Sigmoid colon (tissue), 7 donors: ENCODE measurements around the gene GLIS2. TPM values are rescaled to one million over a fixed set of nuclear protein-coding genes. Genes with fewer than 3 reads are reported as not detected.

Source experiments
- DNase-seq: peaks from one replicate; pipeline ENCODE4 v3.0.0-alpha.2; 2019
- H3K27ac ChIP-seq, 4 donors: fragments of 200-600 bp; sonication (generic); one replicate each; pipeline ENCODE4 v1.5.1; 2016 to 2019; ENCODE audit warnings: mild to moderate bottlenecking in 1 of 4
- H3K27me3 ChIP-seq, 3 donors: fragments of 200-600 bp; sonication (generic); one replicate each; pipeline ENCODE4 v1.5.1; 2019; ENCODE audit warnings: mild to moderate bottlenecking in 1 of 3
- H3K36me3 ChIP-seq, 4 donors: fragments of 200-600 bp; sonication (generic); one replicate each; pipeline ENCODE4 v1.5.1; 2016 to 2019
- H3K4me1 ChIP-seq, 4 donors: fragments of 200-600 bp; sonication (generic); one replicate each; pipeline ENCODE4 v1.5.1; 2017 to 2019
- H3K4me3 ChIP-seq, 4 donors: fragments of 200-600 bp; sonication (generic); one replicate each; pipeline ENCODE4 v1.5.1; 2017 to 2019; ENCODE audit warnings: mild to moderate bottlenecking in 2 of 4, moderate library complexity in 1 of 4
- H3K9me3 ChIP-seq, 4 donors: fragments of 200-600 bp in 3 of 4; sonication (generic) in 3 of 4; one replicate each; pipeline versions ENCODE4 v1.5.1 to v1.6.1; 2013 to 2019
- CTCF ChIP-seq, 4 experiments: fragments of 450-650 bp in 3 of 4; fragments of 200-600 bp in 1 of 4; IDR thresholded peaks; one replicate each; pipeline ENCODE4 v1.5.1; 2016 to 2019; ENCODE audit warnings: antibody characterized with exemption in 4 of 4, mild to moderate bottlenecking in 3 of 4, moderate library complexity in 2 of 4
- EP300 ChIP-seq, 4 donors: sonication (generic); formaldehyde crosslinking; IDR thresholded peaks; one replicate each; pipeline ENCODE4 v1.6.1; 2017; ENCODE audit warnings: antibody characterized with exemption in 4 of 4
- POLR2A ChIP-seq, 2 donors: fragments of 450-650 bp; IDR thresholded peaks; one replicate each; pipeline ENCODE4 v1.6.1; 2016; ENCODE audit warnings: antibody characterized with exemption in 2 of 2, mild to moderate bottlenecking in 2 of 2, moderate library complexity in 2 of 2
- POLR2AphosphoS5 ChIP-seq, 4 donors: sonication (generic); formaldehyde crosslinking; IDR thresholded peaks; one replicate each; pipeline ENCODE4 v1.6.1; 2017; ENCODE audit warnings: antibody characterized with exemption in 4 of 4
- WGBS, 2 donors: extraction: QIAGEN DNeasy Blood & Tissue Kit; methylation state at CpG; one replicate each; pipeline ENCODE4 v1.1.7; 2013; 5-methylcytosine and 5-hydroxymethylcytosine counted together
- intact Hi-C: fragments of 100-400 bp; cut with DNase I; formaldehyde crosslinking; loops from one replicate; pipeline ENCODE4 v1.15.1; 2023
- polyA plus RNA-seq, 3 donors: library from polyadenylated mRNA; stranded (reverse); fragments of 200-250 nt; gene quantifications; one replicate each; pipeline ENCODE4 v1.2.3, GENCODE V29; 2013
- total RNA-seq, 4 donors: library from RNA; depleted of rRNA; stranded (reverse); fragments of >200 nt; gene quantifications; one replicate each; pipeline ENCODE4 v1.1.0, GENCODE V29; 2016
- donor health status: healthy with polysubstance abuse.
- donor health status: Bipolar disorder and iron deficiency.
- donor health status: healthy.

GLIS2 gene
- total and polyA plus RNA-seq, 7 donors = 0.69 to 11.9 (median 5.4) TPM

- Histone ChIP-seq H3K27ac (no peak overlapping the region), H3K9me3 (no peaks in the 10 kb centered on the region), H3K4me3 (no peak overlapping the region), H3K27me3 (no peaks in the 10 kb centered on the region), H3K4me1 (peaks cover 0 to 4% (median 0%) of the 10 kb centered on the region in 4 donors), H3K36me3 (peaks cover 0 to 59% (median 21%) of the 10 kb centered on the region in 4 donors)
- 88 to 91% methylated on average over 19 of the region's 19 CpGs for WGBS, 2 donors
- DNase-seq = no peak
- no peak for TF ChIP-seq EP300 (IDR thresholded peaks at IDR 0.05)
- no peak for TF ChIP-seq CTCF (IDR thresholded peaks at IDR 0.05)
- no peak for TF ChIP-seq POLR2AphosphoS5 (IDR thresholded peaks at IDR 0.05)
- no peak for TF ChIP-seq POLR2A (IDR thresholded peaks at IDR 0.05)
- intact Hi-C loops = no loop called here
Observed at GRCh38 chr16:4362476-4363135, 46.7 kb downstream of the GLIS2 start.

DNA sequence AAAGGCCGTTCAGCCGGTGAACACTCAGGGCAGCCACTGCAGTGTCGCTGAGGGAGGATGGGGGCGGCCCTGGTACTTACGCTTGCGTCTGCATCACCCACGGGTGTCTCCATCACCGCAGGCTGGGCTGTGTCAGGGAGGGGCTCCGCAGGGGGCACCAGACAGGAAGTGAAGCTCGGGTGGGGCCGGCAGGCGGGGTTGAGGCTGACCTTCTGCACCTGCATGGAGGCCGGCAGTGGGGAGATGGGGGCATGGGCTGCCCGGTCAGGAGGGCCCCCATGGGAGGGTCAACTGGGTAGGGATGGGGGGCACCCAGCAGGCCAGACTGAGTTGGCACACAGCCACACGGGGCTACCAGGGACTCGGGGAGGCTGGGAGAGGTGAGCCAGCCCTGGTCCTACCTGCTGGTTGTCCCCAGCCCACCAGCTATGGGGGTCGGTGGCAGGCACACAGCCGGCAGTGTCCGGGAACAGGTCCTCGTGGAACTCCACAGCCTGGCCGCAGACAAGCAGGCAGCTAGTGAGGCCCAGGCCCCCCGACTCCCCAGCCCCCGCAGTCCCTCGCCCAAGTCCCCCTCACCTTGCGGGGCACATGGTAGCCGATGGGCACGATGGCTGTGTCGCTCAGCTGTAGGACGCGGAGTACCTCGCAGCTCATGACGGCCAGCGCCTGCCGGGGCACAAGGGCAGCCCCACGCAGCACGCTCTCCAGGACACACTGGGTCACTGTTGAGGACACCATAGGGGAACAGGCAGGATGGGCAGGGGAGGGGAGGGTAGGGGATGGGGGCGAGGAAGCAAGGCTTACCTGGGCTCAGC, 48.5 kb downstream of the GLIS2 start:
- TF ChIP-seq POLR2AphosphoS5 (IDR thresholded peaks at IDR 0.05) (no peak), POLR2A (IDR thresholded peaks at IDR 0.05) (no peak), CTCF (IDR thresholded peaks at IDR 0.05) (no peak)
- no peak overlapping the region for H3K27ac ChIP-seq
- DNase-seq = peak; percentile 59
- 88 to 91% methylated on average over 37 of the region's 37 CpGs for WGBS, 2 donors
- intact Hi-C loops = no loop called here
- H3K4me1 ChIP-seq = peaks cover 0 to 1% (median 0%) of the 10 kb centered on the region in 4 donors
- H3K9me3 ChIP-seq = no peaks in the 10 kb centered on the region
- H3K36me3 ChIP-seq = peaks cover 0 to 48% (median 19%) of the 10 kb centered on the region in 4 donors
- no peaks in the 10 kb centered on the region for H3K27me3 ChIP-seq
- no peak overlapping the region for H3K4me3 ChIP-seq

DNA sequence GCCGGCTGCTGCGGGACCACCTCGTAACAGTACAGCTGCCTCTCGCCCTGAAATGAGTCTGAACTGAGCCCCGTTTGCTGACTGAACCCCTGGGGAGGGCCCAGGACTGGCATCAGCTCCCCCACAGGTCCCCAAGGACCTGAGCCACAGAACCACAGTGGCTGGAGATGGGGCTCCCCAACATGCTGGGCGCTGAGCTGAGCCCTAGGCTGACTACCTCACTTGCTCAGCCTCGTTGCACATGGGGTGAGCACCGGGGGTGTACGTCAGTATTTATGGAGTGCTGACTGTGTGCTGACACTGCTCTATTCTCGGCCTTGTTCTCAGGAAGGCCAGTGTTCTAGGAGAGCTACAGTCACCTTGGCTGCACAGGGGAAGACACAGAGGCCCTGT, 49.1 kb downstream of the GLIS2 start:
- TF ChIP-seq CTCF (IDR thresholded peaks at IDR 0.05) (no peak), POLR2AphosphoS5 (IDR thresholded peaks at IDR 0.05) (no peak), POLR2A (IDR thresholded peaks at IDR 0.05) (no peak), EP300 (IDR thresholded peaks at IDR 0.05) (no peak)
- intact Hi-C loops = no loop called here
- no peak for DNase-seq
- Histone ChIP-seq H3K36me3 (peaks cover 0 to 48% (median 19%) of the 10 kb centered on the region in 4 donors), H3K9me3 (no peaks in the 10 kb centered on the region), H3K4me3 (no peak overlapping the region), H3K4me1 (peaks cover 0 to 4% (median 2%) of the 10 kb centered on the region in 4 donors), H3K27me3 (no peaks in the 10 kb centered on the region), H3K27ac (no peak overlapping the region)
- 88 to 93% methylated on average over 10 of the region's 10 CpGs for WGBS, 2 donors

GRCh38 chr16:4365615-4366014, 49.7 kb downstream of the GLIS2 start:
- Histone ChIP-seq H3K36me3 (peaks cover 0 to 44% (median 17%) of the 10 kb centered on the region in 4 donors), H3K4me3 (no peak overlapping the region), H3K27ac (no peak overlapping the region), H3K27me3 (no peaks in the 10 kb centered on the region), H3K9me3 (no peaks in the 10 kb centered on the region), H3K4me1 (peaks cover 0 to 10% (median 4%) of the 10 kb centered on the region in 4 donors)
- no peak for TF ChIP-seq EP300 (IDR thresholded peaks at IDR 0.05)
- TF ChIP-seq CTCF (IDR thresholded peaks at IDR 0.05) = no peak
- TF ChIP-seq POLR2A (IDR thresholded peaks at IDR 0.05) = no peak
- no peak for TF ChIP-seq POLR2AphosphoS5 (IDR thresholded peaks at IDR 0.05)
- WGBS, 2 donors = 92 to 94% methylated on average over 12 of the region's 12 CpGs
- DNase-seq = no peak
- intact Hi-C loops = no loop called here
